HG02884 (cell line): ENCODE measurements around the gene LZTS3.
"Not testable (repeated sequence)": the region's sequence is repeated elsewhere in the genome, so short reads cannot be mapped to it uniquely, and the experiment has no call there.

Source experiments
- ATAC-seq: cut with Tn5 transposase; IDR thresholded peaks from one replicate; pipeline ENCODE4 v1.9.1; 2021; ENCODE audit warnings: mild to moderate bottlenecking, moderate library complexity; ENCODE audit not compliant: unreplicated experiment

The LZTS3 gene

DNA sequence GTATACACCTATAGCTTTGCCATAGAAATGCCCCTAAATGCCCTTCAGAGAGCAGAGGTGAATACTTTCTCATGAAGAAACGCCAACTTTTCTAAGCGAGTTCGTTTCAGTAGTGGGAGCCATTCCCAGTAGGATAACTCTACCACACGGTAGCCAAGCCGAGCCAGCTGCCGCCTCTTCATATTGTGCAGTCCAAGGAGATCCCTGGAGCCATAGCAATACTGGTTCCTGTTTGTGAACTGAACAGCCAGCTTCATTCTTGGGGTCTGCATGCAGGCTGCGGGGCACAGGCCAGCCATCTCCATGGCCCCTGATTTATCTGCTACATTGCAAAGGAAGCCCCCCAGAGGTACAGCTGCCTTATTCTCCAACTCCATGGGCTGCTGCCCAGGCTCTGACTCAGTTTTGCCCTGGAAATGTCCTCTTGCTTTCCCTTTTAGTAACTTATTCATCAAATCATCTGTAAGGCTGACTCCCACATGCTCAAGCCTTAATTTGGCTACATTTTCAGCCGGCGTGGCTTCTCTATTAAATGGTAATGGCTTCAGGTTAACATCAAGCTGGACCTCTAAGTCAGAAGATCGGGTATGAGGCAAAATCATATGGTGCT, 26.5 kb downstream of the LZTS3 start:
- ATAC-seq, result no peak

DNA sequence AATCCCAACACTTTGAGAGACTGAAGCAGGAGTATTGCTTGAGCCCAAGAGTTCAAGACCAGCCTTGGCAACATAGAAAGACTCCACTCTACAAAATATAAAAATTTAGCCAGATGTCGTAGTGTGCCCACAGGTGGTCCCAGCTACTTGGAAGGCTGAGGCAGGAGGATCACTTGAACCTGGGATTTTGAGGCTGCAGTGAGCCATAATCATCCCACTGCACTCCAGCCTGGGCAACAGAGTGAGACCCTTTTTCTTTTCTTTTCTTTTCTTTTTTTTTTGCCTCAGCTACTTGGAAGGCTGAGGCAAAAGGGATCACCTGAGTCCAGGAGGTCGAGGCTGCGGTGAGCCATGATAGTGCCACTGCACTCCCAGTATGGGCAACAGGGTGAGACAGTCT, 31.6 kb downstream of the LZTS3 start:
- ATAC-seq, result no peak

DNA sequence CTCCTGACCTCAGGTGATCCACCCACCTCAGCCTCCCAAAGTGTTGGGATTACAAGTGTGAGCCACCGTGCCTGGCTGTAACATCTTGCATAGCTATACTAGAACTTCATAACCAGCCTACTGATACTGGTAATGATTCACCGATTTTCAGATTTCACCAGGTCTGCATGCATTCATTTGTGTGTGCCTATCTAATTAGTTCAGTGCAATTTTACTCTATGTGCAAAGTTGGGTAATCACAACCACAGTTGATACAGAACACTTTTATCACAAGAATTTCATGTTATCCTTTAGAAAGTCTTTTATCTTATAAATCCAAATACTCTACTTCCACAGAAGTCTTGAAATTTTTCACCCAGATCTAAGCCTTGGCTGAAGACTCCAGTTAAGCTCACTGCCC, 35.9 kb downstream of the LZTS3 start:
- no peak for ATAC-seq

DNA sequence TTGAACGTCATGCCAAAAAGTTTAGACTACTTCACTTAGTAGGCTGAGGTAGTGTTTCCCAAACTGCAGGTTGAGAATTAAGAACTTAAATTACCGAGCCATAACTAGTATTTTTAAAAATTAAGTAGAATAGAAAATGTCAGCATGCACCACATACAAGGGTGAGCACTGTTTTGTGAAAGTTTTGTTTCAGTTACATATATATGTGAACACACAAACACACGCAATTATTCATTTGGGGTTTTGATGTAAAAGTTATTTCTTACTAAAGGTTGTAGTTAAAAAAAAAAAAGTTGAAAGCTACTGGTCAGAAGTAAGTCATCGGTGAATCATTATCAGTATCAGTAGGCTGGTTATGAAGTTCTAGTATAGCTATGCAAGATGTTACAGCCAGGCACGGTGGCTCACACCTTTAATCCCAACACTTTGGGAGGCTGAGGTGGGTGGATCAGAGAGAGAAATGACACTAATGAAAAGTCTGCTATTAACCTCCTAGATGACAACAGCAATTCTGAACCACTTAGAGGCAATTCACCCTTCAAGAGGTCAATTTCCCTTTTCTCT, 37.8 kb downstream of the LZTS3 start:
- no peak for ATAC-seq

DNA sequence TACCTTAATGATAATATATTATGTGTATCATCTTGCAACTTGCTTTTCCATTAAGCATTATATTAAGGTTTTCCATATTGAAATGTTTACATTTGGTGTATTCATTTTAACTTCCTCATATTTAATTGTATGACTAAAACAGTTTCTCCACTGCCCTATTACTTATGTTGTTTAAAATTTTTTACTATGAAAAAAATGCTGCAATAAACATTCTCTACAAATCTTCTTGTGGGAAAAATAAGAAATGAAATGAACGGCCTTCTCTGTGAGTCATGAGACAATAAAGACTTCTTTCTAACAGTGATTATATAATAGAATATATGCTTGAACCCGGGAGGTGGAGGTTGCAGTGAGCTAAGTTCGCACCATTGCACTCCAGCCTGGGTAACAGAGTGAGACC, 39.2 kb downstream of the LZTS3 start:
- no peak for ATAC-seq

DNA sequence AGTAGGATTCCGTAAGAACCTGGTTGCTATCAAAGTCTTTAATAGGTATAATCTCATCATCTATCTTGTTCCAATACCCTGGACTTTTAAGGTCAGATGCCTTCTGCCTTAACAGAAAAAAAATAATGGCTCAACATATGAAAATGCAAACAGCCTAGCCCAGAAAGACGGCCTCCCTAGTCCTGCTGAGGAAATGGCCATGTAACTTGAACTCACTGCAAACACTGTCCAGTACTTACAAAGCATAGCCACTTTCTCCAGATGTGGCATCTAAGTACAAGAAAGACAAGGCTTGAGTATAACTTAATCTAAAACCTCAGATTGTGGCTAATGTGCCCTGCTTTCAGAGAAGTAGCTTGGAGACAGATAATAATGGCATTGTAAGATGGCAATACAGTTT, 40.2 kb downstream of the LZTS3 start:
- ATAC-seq, result no peak

DNA sequence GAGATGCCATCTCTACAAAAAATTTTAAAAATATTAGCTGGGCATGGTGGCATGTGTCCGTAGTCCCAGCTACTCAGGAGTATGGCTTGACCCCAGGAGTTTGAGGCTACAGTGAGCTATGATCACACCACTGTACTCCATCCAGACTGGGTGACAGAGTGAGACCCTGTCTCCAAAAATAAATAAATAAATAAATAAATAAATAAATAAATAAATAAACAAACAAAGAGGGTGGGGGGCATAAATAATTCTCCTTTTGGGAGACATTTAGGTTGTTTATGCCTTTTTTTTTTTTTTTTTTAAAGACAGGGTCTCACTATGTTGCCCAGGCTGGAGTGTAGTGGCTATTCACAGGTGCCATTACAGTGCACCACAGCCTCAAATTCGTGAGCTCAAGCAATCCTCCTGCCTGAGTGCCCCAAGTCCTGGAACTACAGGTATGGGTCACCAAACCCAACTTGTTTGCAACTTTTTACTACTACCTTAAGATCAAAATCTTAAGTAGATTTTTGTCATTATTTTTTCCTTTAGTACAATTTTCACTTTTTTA, 43.2 kb downstream of the LZTS3 start:
- ATAC-seq, result no peak

DNA sequence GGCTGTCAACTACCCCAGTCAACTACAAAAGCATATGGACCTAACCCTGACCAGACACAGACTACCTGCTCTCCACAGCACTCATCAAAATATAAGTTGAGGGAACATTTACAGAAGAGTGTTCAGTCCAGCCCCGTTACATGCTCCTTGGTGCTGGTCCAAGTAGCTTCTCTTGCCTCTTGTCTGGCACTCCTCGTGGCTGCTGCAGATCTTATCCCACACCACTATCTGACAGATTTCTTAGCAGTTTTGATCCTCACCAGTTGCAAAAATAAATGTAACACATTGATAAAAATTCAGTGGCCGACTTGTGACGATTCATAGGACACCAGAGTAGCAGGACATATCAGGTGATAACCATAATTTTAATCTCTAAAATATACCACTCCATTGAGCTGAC, 44.3 kb downstream of the LZTS3 start:
- no peak for ATAC-seq

DNA sequence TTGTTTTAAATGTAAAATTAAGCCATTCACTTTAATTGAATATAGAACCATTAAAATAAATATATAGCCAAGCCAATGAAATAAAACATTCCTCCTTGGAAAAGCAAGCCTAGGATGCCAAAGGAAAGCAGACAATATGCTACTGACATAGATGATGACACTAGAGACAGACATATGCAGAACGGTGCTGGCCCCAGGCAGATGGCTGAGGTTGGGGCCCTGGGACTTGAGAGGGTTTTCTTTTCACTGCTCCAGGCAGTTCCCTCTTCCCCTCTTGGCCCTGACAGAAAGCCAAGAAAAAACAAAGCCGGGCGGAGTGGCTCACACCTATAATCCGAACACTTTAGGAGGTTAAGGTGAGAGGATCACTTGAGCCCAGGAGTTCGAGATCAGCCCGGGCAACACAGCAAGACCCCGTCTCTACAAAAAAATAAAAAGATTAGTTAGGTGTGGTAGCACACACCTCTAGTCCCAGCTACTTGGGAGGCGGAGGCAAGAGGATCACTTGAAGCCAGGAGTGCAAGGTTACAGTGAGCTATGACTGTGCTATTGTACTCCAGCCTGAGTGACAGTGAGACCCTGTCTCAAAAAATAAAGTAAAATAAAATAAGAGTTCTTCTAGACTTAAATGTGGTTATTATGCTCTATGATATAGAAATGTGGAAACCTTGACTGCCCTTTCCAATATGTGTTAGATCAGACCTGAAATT, 44.9 kb downstream of the LZTS3 start:
- no peak for ATAC-seq

DNA sequence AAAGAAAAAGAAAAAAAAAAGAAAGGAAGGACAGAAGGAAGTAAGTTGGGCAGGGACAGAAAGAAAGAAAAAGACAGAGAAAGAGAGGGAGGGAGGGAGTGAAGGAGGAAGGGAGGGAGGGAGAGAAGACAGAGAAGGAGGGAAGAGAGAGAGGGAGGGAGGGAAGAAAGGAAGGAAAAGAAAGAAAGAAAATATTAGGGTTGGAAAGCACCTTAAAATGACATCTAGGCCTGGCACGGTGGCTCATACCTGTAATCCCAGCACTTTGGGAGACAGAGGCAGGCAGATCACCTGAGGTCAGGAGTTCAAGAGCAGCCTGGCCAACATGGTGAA, 46.9 kb downstream of the LZTS3 start:
- no peak for ATAC-seq

DNA sequence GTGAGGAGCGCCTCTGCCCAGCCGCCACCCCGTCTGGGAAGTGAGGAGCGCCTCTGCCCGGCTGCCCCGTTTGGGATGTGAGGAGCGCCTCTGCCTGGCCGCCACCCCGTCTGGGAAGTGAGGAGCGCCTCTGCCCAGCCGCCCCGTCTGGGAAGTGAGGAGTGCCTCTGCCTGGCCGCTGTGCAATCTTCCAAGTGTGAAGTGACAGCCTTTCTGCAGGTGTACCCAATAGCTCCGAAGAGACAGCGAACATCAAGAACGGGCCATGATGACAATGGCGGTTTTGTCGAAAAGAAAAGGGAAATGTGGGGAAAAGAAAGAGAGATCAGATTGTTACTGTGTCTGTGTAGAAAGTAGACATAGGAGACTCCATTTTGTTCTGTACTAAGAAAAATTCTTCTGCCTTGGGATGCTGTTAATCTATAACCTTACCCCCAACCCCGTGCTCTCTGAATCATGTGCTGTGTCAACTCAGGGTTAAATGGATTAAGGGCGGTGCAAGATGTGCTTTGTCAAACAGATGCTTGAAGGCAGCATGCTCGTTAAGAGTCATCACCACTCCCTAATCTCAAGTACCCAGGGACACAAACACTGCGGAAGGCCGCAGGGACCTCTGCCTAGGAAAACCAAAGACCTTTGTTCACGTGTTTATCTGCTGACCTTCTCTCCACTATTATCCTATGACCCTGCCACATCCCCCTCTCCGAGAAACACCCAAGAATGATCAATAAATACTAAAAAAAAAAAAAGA, 47.4 kb downstream of the LZTS3 start:
- not testable (repeated sequence) for ATAC-seq

DNA sequence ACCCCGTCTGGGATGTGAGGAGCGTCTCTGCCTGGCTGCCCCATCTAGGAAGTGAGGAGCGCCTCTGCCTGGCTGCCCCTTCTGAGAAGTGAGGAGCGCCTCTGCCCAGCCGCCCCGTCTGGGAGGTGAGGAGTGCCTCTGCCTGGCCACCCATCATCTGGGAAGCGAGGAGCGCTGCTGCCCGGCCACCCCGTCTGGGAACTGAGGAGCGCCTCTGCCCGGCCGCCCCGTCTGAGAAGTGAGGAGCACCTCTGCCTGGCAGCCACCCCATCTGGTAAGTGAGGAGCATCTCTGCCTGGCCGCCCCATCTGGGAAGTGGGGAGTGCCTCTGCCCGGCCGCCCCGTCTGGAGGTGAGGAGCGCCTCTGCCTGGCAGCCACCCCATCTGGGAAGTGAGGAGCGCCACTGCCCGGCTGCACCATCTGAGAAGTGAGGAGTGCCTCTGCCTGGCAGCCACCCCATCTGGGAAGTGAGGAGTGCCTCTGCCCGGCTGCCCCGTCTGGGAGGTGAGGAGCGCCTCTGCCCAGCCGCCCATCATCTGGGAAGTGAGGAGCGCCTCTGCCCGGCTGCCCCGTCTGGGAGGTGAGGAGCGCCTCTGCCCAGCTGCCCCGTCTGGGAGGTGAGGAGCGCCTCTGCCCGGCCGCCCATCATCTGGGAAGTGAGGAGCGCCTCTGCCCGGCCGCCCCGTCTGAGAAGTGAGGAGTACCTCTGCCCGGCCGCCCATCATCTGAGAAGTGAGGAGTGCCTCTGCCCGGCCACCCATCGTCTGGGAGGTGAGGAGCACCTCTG, 48.4 kb downstream of the LZTS3 start:
- not testable (repeated sequence) for ATAC-seq

DNA sequence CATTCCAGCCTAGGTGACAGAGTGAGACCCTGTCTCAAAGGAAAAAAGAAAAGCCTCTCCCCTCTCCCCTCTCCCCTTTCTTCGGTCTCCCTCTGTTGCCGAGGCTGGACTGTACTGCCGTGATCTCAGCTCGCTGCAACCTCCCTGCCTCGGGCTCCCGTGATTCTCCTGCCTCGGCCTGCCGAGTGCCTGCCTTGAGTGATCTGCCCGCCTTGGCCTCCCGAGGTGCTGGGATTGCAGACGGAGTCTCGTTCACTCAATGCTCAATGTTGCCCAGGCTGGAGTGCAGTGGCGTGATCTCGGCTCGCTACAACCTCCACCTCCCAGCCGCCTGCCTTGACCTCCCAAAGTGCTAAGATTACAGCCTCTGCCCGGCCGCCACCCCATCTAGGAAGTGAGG, 49.2 kb downstream of the LZTS3 start:
- not testable (repeated sequence) for ATAC-seq

DNA sequence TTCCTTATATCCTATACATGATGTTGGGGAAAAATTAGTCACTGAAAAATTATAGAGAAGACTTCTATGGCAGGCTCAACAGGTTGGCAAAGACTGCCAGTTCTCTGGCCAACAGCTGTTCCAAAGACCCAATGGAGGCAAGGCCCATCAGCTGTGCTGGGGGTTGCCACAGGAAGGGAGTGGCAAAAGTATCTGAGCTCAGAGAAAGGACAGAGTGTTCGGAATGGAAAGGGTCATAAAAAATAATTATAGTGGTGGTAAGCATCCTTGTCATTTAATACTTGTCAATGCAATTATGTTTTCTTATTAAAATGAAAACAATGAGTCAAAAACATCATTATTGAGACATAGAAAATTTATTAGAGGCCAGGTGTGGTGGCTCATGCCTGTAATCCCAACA, 49.8 kb downstream of the LZTS3 start:
- no peak for ATAC-seq

DNA sequence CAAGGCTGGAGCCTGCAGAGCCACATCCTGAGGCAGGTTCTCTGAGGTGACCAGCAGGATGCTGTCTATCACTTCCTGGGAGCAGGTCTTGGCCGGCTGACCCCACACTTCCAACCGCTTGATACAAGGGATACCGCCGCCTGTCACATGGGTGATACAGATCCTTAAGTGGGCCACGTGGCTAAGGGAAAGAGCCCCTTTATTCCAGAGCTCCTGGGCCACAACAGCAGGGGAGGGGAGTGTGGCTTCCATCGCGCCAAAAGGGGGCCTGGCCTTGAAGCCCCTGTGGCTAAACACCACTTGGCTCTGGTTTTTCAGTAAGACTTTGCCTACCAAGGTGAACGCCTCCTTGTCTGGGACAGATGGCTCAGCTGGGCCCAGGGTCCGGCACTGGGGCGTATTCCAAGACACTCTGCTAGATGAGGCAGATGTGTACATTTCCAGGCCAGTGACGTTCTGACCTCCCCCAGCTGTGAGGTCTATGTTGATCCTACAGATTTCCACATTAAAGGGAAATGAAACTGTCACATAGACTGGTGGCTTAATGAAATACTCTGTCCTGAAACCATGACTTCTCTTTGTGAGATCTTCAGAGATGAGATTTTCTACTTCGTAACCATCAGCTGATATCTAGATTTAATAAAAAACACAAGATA, 51.3 kb downstream of the LZTS3 start:
- no peak for ATAC-seq

DNA sequence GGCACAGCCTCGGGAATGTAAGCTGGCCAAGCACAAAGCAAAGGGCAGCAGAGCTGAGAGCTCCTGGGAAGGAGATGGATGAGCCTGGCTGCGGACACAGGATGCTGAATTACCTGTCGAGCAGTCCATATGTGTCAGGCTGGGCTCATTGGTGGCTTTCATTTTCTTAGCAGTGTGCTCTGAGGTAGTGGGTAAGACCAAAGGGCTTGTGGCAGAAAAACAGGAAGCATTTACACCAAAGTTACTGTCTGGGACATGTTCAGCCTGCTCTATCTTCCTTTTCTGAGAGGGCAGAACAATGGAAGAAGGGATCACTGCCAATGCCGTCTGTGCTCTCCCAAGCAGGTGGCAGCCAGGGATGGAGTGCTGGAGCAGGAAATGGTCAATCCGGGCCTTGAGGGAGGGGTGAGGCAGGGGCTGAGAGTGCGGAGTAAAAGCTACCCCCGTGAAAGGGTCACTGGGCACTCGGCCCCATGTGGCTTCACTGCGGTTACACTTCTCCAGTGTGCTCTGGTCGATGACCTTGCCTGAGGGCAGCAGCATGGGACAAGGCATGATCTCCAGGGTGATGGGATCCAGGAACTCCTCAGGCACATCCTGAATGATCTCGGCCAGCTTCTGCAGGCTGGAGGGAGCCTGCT, 52.0 kb downstream of the LZTS3 start:
- no peak for ATAC-seq

DNA sequence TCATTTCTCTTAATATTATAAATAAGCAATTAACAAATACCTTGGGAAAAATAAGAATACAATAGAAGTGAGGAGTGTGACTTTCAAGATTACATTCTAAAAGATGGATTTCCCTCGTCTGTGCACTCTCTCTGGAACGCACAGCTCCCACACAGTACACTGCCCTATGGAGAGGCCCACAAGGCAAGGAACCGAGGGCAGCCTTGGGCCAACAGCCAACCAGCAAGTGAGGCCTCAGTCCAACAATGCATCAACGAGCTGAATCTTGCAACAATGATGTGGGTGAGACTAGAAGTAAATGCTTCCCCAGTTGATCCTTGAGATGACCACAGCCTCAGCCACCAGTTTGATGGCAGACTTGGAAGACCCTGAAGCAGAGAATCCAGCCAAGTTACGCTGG, 54.3 kb downstream of the LZTS3 start:
- no peak for ATAC-seq

DNA sequence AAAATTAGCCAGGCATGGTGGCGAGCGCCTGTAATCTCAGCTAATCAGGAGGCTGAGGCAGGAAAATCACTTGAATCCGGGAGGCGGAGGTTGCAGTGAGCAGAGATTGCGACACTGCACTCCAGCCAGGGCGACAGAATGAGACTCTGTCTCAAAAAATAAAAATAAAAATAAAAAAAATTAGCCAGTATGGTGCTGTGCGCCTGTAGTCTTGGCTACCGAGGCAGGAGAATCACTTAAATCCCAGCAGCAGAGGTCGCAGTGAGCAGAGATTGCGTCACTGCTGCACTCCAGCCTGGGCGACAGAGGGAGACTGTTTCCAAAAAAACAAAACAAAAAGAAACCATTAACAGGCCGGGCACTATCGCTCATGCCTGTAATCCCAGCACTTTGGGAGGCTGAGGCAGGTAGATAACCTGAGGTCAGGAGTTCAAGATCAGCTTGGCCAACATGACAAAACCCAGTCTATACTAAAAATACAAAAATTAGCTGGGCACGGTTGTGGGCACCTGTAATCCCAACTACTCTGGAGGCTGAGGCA, 55.4 kb downstream of the LZTS3 start:
- ATAC-seq, result not testable (repeated sequence)

DNA sequence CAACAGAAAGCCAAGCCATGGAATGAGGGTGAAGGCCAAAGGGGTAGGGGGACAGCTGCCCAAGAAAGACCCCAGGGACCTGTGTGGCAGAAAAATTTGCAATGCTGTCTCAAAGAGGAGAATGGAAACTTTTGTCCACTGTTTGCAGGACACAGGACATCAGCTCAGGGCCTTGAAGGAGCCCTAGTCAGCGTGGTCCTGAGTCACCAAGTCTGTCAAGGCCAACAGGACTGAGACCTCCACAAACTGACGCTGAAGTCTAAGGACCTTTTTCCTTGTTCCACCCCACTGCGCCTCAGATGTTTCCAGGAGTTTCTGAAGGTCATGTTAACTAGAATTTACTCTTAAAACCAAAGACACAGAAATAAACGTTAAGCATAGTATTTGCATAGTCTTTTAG, 57.0 kb downstream of the LZTS3 start:
- no peak for ATAC-seq
